ENCODE data around the gene WWOX.

GRCh38 chr16:78684655-78685375 lies 585.4 kb downstream of the WWOX start:
- TF ChIP-seq MTA3 (CRISPR knock-in tag; IDR thresholded peaks at IDR 0.05) (no peak), POLR2A (IDR thresholded peaks at IDR 0.05; ENCODE audit: insufficient read depth in 1 of 2, low read depth in 2 of 2, low read length in 2 of 2) (no peak), TCF12 (IDR thresholded peaks at IDR 0.05) (no peak), TCF12 (CRISPR knock-in tag; IDR thresholded peaks at IDR 0.05) (no peak), ZSCAN12 (CRISPR knock-in tag; IDR thresholded peaks at IDR 0.05) (no peak), ZNF543 (CRISPR knock-in tag; IDR thresholded peaks at IDR 0.05) (no peak), NR0B2 (CRISPR knock-in tag; IDR thresholded peaks at IDR 0.05) (no peak), RBAK (CRISPR knock-in tag; IDR thresholded peaks at IDR 0.05) (no peak), HCFC1 (IDR thresholded peaks at IDR 0.05; ENCODE audit: low read depth, low read length) (no peak)
- TF ChIP-seq, protein P1, sequence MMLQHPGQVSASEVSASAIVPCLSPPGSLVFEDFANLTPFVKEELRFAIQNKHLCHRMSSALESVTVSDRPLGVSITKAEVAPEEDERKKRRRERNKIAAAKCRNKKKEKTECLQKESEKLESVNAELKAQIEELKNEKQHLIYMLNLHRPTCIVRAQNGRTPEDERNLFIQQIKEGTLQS (CRISPR knock-in tag; IDR thresholded peaks at IDR 0.05) = no peak
